Measurements from ENCODE around the gene C2orf80. TPM values are rescaled to one million over a fixed set of nuclear protein-coding genes. Genes with fewer than 3 reads are reported as not detected.

C2orf80 gene
- total RNA-seq, 1 donor, result not detected

DNA sequence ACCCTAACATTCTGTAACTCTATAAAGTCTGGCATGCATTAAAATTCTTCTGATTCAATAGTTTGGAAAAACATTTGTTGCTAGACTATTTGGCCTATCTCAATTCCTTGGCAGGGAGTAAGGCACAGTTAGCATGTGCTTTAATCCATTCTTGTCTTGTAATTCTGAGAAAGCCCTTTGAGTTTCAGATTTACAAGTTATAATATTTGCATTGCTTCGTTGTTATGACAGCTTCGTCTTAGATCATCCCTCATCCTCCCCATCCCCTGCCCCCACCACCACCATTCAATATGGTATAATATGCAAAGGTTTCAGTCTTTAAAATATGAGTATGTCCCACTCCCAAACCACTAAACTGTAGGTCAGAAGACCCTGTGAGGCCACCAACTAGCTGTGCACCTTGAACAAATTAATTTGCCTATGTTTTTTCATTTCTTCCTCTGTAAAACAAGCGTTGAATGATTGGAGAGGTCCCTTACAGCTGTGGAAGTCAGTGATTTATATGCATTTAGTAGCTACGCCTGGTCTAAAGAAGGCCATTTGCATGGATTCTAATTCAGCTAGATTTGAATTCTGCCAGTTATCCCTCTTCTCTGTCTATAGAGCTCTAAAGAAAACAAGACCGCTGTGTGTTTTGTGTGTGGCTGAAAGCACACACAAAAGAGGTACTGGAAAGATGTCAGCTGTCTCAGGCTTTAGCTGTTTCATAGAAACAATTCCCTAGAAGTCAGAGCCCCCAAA, 591 bp downstream of the C2orf80 start:
- peaks cover 1% of the 10 kb centered on the region for H3K4me1 ChIP-seq (ENCODE audit: insufficient read depth, low read length)
- no peak overlapping the region for H3K4me3 ChIP-seq (ENCODE audit: low read length)
- no peaks in the 10 kb centered on the region for H3K9me3 ChIP-seq (ENCODE audit: low read depth, low read length)
- no peaks in the 10 kb centered on the region for H3K27me3 ChIP-seq (ENCODE audit: insufficient read depth, low read length)

DNA sequence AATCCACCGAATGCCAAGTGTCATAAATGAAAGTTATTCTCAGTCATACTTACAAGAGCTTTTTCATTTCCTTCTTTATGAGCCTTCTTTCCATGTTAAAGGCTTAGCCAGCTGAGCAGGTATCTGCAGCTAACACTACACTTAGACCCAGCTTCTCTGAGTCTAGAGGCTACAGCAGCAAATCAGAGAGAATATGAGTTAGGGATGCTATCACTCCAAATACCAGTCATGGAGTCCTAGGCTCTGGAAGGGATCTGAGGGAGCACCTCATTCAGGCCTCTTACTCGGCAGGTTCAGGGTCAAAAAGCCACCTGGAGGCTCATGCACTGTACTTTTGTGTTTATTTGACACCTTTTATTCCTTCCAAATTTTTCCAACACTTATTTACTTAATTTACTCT, 2.9 kb downstream of the C2orf80 start:
- no peak overlapping the region for H3K4me3 ChIP-seq (ENCODE audit: low read length)
- H3K4me1 ChIP-seq (ENCODE audit: insufficient read depth, low read length), result peaks cover 11% of the 10 kb centered on the region
- no peaks in the 10 kb centered on the region for H3K9me3 ChIP-seq (ENCODE audit: low read depth, low read length)
- peaks cover 3% of the 10 kb centered on the region for H3K27me3 ChIP-seq (ENCODE audit: insufficient read depth, low read length)

DNA sequence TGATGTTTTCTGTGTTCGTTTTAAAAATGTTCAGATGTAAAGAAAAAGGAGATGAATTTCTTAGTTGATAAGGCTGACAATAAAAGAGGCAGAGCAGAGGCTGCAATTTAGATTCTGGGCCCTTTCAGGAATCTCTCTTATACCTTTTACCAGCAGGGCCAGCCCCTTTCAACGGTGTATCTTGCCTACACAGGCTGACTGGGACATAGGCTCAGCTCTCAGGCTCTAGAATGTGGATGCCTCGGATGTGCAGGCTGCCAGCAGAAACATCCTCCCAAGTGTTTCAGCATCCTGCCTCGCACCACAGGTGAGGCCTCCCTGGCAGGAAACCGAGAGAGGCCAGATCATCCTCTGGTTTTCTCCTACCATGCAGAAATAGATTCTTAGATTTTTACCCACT, 3.4 kb downstream of the C2orf80 start:
- H3K4me1 ChIP-seq (ENCODE audit: insufficient read depth, low read length), result peaks cover 11% of the 10 kb centered on the region
- H3K9me3 ChIP-seq (ENCODE audit: low read depth, low read length), result no peaks in the 10 kb centered on the region
- peaks cover 3% of the 10 kb centered on the region for H3K27me3 ChIP-seq (ENCODE audit: insufficient read depth, low read length)
- H3K4me3 ChIP-seq (ENCODE audit: low read length), result no peak overlapping the region

DNA sequence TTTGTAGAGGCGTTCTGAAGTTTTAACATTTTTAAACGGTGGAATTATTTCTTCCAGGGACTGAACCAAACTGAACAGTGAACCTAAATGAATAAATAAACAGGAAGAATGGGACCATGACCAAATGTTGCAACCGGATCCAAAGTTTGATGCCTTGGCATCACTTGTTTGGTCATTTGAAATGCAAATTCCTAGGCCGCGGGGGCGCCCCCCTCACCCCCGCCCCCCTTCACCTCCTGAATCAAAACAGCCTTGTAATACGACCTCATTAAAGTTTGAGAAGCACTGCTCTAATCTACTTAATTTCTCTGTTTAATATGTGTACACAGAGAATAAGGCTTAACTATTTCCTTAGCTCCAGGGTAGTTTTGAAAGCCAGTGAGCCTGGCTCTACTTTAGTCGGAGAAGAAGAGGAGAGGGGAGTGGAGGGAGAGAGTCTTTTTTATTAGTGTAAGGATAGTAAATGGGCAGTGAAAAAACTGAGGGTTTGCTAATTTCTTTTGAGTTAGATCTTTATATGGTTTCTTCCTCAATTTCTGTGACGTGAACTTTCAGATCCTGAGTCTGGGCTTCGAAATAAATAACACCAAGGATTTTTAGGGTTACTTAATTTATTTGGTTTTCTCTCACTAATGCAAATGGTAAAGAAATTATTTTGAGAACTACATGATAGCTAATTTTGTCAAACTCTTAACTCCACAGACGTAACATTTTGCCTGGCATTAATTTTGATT, 5.7 kb downstream of the C2orf80 start:
- Histone ChIP-seq H3K4me1 (ENCODE audit: insufficient read depth, low read length) (peaks cover 11% of the 10 kb centered on the region), H3K4me3 (ENCODE audit: low read length) (no peak overlapping the region), H3K27me3 (ENCODE audit: insufficient read depth, low read length) (peaks cover 3% of the 10 kb centered on the region), H3K9me3 (ENCODE audit: low read depth, low read length) (no peaks in the 10 kb centered on the region)

DNA sequence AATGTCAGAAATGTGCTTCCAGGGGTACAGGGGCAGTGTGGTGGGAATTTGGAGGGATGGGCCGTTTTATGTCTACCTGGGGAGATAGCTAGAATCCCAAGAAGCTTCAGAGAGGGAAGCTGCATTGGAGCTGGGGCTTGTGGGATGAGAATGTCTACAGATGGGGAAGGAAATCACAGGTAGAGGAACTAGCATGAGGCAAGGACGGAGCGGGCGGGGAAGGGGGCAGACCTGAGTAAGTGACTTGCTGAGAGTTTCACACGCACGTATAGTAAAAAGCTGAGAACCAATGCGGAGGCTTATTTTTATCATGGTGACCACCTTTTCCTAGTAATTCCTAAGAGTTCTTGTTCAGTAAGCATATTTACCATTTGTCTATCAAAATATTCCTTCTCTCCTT, 6.3 kb downstream of the C2orf80 start:
- Histone ChIP-seq H3K9me3 (ENCODE audit: low read depth, low read length) (no peaks in the 10 kb centered on the region), H3K4me3 (ENCODE audit: low read length) (no peak overlapping the region), H3K4me1 (ENCODE audit: insufficient read depth, low read length) (peaks cover 11% of the 10 kb centered on the region), H3K27me3 (ENCODE audit: insufficient read depth, low read length) (peaks cover 3% of the 10 kb centered on the region)

DNA sequence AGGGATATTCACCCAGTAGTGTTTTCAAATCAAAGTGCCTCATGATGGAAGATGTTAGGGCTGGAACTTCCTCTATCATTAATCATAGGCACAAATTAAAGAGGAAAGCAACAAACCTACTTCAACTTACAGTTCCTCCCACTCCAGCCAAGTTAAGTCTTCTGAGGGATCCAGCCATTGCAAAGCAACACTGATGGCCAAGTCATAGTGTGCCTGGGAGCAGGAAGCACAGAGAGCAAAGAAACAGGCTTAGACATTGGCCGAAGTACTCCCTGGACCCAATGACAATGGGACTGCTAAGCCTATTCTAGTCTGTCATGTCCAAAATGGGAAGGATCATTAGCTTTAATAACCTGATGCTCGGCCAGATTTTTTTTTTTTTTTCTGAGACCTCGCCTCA, 7.0 kb downstream of the C2orf80 start:
- Histone ChIP-seq H3K4me1 (ENCODE audit: insufficient read depth, low read length) (peaks cover 11% of the 10 kb centered on the region), H3K9me3 (ENCODE audit: low read depth, low read length) (no peaks in the 10 kb centered on the region), H3K27me3 (ENCODE audit: insufficient read depth, low read length) (peaks cover 3% of the 10 kb centered on the region), H3K4me3 (ENCODE audit: low read length) (no peak overlapping the region)

DNA sequence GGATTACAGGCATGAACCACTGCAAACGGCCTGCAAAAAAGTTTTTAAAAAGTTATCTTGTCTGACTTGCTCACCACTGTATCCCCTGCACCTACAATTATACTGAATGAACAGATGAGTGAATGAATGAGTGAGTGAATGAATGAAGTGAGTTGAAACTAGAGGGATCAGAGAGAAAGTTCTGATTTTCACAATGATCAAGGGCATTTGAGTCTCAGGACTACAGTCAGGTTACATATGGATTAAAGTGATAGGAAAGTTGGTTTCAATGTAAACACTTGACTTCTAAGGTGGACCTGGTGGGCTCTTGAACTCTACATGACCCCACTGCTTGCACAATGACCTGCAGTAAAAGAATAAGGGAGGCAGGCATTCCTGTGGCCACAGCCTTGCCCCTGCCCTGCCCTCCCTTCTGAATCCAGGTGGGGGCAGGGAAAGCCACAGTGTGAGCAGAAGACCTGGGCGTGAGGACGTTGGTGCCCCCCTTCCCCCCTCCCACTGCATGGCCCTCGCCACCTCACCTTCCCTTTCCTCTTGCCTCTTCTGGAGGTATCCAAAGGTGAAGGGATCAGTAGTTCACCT, 10.7 kb downstream of the C2orf80 start:
- Histone ChIP-seq H3K4me1 (ENCODE audit: insufficient read depth, low read length) (peaks cover 9% of the 10 kb centered on the region), H3K27me3 (ENCODE audit: insufficient read depth, low read length) (peaks cover 3% of the 10 kb centered on the region), H3K4me3 (ENCODE audit: low read length) (no peak overlapping the region), H3K9me3 (ENCODE audit: low read depth, low read length) (no peaks in the 10 kb centered on the region)

DNA sequence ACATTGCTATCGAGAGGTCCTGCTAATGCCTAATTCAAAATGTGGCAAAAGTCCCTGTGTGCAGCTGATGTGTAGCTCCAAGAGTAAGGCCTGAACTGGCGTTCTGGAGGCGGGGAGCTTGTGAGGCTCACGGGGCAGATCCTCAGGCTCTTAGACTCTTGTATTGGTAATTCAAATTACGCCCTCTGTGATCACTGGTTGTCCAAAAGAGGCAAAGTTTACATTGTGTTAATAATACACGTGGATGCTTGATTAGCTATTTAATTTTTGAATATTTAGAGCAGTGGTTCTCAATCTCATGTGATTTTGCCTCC, 14.0 kb downstream of the C2orf80 start:
- Histone ChIP-seq H3K27me3 (ENCODE audit: insufficient read depth, low read length) (no peaks in the 10 kb centered on the region), H3K9me3 (ENCODE audit: low read depth, low read length) (no peaks in the 10 kb centered on the region), H3K4me3 (ENCODE audit: low read length) (no peak overlapping the region), H3K4me1 (ENCODE audit: insufficient read depth, low read length) (peaks cover 18% of the 10 kb centered on the region)

DNA sequence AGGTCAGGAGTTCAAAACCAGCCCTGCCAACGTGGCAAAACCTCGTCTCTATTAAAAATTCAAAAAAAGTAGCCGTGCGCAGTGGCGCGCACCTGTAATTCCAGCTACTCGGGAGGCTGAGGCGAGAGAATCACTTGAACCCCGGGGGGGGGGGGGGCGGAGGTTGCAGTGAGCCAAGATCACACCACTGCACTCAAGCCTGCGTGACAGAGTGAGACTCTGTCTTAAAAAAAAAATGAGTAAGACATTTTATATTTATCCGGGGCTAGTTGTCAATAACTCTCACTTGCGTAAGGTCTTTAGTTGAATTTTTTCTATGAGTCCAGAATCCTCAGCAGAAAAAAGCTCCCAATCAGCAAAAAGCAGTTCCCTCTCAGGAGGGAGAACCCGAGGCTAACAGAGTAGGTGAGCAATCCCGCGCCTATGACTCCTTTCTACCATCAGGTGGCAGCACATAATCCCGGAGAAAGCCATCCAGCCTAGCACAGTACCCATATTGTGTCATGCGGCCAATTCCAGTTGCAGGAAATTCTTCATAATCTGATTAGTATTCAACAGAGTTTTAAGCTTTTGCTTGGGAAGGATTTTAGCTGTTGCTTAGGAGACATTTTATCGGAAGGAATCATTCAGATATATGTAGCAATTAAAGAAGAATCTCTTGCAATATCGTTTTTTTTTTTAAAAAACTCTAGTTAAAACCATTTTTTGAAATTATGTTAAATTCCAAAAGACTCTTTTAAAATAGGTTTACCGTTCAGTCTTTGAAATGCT, 14.6 kb downstream of the C2orf80 start:
- Histone ChIP-seq H3K4me3 (ENCODE audit: low read length) (no peak overlapping the region), H3K27me3 (ENCODE audit: insufficient read depth, low read length) (no peaks in the 10 kb centered on the region), H3K4me1 (ENCODE audit: insufficient read depth, low read length) (peaks cover 18% of the 10 kb centered on the region), H3K9me3 (ENCODE audit: low read depth, low read length) (no peaks in the 10 kb centered on the region)

DNA sequence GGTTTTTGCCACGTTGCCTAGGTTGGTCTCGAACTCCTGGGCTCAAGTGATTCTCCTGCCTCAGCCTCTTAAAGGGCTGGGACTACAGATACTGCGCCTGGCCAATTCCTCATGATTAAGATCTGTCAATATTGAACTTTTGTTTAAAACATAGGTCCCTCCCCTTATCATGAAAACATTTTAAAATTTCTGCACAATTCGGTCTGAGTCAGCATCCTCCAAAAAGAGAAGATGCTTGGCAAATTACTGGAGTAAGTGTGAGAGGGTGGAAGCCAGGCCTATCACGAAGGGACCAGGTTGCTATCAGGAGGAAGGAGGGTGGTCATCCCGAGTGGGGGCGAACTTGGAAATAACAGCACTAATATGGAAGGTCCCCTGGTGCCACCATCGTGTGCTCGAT, 15.7 kb downstream of the C2orf80 start:
- Histone ChIP-seq H3K27me3 (ENCODE audit: insufficient read depth, low read length) (no peaks in the 10 kb centered on the region), H3K4me3 (ENCODE audit: low read length) (no peak overlapping the region), H3K9me3 (ENCODE audit: low read depth, low read length) (no peaks in the 10 kb centered on the region), H3K4me1 (ENCODE audit: insufficient read depth, low read length) (peaks cover 18% of the 10 kb centered on the region)

DNA sequence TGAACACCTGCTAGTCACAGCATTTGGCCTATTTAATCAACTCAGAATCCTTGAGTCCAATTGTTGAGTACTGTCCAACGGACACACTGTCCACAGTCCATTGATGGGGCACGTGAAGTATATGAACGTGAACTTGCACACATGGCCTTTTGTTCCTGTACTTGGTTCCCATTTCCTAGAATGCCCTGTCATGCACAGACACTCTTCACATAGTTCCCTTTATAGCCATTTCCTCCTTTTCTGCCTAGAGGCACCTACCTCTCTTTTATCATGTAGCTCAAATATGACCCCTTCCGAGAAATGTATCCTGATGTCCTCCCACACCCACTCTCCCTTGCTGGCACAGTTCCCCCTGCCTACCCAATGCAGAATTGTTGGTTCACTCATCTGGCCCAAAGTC, 17.7 kb downstream of the C2orf80 start:
- no peaks in the 10 kb centered on the region for H3K9me3 ChIP-seq (ENCODE audit: low read depth, low read length)
- H3K4me3 ChIP-seq (ENCODE audit: low read length), result no peak overlapping the region
- peaks cover 18% of the 10 kb centered on the region for H3K4me1 ChIP-seq (ENCODE audit: insufficient read depth, low read length)
- no peaks in the 10 kb centered on the region for H3K27me3 ChIP-seq (ENCODE audit: insufficient read depth, low read length)

DNA sequence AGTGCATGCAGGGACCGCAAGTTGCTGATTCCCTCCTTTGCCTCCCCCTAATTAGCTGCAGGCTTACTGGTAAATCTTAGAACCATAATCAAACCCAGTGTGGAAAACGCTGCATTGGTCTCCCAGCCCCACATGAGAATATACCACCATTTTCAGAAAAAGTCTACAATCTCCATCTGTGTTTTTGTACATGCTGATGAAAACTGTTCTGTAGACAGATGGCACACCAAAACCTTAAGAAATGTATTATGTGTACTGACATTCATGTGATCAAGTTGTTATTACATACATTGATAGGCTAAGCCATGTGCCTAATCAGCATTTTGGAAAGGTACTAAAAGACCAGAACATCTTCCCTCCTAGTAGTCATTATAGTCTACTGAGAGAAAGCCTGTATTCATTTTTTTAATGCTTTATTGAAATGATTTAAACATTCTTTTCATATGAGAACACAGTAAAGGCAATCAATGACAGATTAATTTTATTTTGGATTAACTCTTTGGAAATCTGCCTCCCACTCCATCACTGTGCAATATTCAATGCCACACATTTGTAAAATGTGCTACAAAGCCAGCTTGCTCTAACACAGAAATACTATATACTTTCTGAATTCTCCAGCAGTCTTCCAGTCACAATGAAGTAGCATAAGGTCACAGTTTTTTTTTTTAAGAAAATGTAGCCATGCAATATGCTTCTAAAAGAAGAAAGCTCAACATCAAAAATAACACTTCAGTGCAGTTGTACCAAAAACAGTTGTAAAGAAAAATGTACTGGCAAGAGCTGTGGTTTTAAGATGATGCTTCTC, 24.7 kb downstream of the C2orf80 start:
- no peaks in the 10 kb centered on the region for H3K9me3 ChIP-seq (ENCODE audit: low read depth, low read length)
- H3K27me3 ChIP-seq (ENCODE audit: insufficient read depth, low read length), result no peaks in the 10 kb centered on the region
- H3K4me1 ChIP-seq (ENCODE audit: insufficient read depth, low read length), result no peaks in the 10 kb centered on the region
- no peak overlapping the region for H3K4me3 ChIP-seq (ENCODE audit: low read length)

DNA sequence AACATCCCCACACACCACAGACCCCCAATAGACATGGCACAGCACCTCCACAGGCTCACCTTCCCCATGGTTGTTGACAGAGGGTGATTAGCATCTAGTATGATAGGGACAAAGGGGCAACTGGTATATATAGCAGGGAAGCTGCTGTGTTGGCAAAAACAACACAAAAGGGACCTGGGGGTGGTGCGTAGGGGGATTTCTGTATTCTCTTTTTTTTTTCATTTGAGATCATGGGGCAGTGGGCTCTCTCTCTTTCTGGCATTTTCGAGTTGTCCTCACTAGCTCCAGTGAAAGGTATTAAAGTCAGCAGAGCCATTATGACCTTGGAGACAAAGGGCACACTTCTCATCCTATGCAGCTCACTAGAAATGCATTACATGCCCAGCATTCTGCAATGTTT, 26.3 kb downstream of the C2orf80 start, which contains the start of gene CRYGA:
TSS of gene CRYGA (minus strand) at position 101 of the 400 bp plus-strand sequence. CDS start at position 68, 33 bp downstream.
- H3K4me3 ChIP-seq (ENCODE audit: low read length), result no peak within 1 kb of the TSS
- H3K9me3 ChIP-seq (ENCODE audit: low read depth, low read length), result no peaks in the 10 kb centered on the region
- H3K27me3 ChIP-seq (ENCODE audit: insufficient read depth, low read length), result no peaks in the 10 kb centered on the region
- H3K4me1 ChIP-seq (ENCODE audit: insufficient read depth, low read length), result no peaks in the 10 kb centered on the region

DNA sequence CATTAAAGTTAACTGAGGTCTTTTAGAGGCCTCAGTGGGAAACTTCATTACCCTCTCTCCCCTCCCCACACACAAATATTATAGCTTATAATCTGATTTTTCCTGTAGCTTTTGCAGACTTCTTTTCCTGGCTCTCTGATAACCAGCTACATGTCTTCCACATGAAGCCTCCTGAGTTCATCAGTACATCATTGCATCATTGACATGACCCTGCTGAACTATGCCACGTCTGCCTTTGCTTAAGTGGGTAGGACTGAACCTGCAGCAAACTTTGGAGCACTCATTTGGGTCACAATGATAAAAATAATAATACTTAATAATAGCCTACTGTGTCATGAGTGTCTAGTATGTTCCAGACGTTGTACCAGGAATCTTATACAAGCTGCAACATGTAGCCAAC, 33.4 kb downstream of the C2orf80 start:
- Histone ChIP-seq H3K4me3 (ENCODE audit: low read length) (no peak overlapping the region), H3K27me3 (ENCODE audit: insufficient read depth, low read length) (no peaks in the 10 kb centered on the region), H3K4me1 (ENCODE audit: insufficient read depth, low read length) (no peaks in the 10 kb centered on the region), H3K9me3 (ENCODE audit: low read depth, low read length) (no peaks in the 10 kb centered on the region)
